ENCODE results near the gene FBXW12. TPM values are rescaled to one million over a fixed set of nuclear protein-coding genes. Genes with fewer than 3 reads are reported as not detected.

The FBXW12 gene
- total RNA-seq, 1 donor from 2014 or later = not detected

- no peak for ATAC-seq
Measured at GRCh38 chr3:48409291-48410201, 37.5 kb downstream of the FBXW12 start.

- no peak for ATAC-seq
Measured at GRCh38 chr3:48410205-48411040, 38.4 kb downstream of the FBXW12 start.

- no peak for ATAC-seq
Measured at GRCh38 chr3:48411041-48411588, 39.1 kb downstream of the FBXW12 start.

- ATAC-seq = no peak
Measured at GRCh38 chr3:48411606-48412374, 39.8 kb downstream of the FBXW12 start.

GRCh38 chr3:48412375-48413001 lies 40.5 kb downstream of the FBXW12 start:
- ATAC-seq = no peak

- peak; percentile 81 for ATAC-seq
Measured at GRCh38 chr3:48413086-48413485, 41.1 kb downstream of the FBXW12 start.

DNA sequence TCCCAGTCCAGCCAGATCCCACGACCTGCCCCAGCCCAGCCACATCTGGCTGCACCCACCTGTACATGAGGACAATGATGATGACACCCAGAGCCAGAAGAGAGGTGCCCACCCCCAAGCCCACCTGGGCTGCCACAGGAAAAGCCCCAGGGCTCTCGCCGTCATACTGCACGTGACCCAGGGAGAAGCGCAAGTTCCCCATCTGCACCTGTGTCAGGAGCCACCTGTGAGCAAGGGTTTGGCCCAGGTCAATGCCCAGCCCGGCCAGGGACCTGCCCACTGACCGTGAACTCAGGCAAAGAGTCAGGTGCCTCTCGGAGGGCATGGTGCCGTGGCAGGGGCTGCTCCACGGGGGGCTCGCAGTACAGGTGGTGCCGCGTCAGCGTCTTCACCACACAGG lies 41.6 kb downstream of the FBXW12 start:
- ATAC-seq = no peak

GRCh38 chr3:48414376-48415250 lies 42.6 kb downstream of the FBXW12 start:
- ATAC-seq = no peak

DNA sequence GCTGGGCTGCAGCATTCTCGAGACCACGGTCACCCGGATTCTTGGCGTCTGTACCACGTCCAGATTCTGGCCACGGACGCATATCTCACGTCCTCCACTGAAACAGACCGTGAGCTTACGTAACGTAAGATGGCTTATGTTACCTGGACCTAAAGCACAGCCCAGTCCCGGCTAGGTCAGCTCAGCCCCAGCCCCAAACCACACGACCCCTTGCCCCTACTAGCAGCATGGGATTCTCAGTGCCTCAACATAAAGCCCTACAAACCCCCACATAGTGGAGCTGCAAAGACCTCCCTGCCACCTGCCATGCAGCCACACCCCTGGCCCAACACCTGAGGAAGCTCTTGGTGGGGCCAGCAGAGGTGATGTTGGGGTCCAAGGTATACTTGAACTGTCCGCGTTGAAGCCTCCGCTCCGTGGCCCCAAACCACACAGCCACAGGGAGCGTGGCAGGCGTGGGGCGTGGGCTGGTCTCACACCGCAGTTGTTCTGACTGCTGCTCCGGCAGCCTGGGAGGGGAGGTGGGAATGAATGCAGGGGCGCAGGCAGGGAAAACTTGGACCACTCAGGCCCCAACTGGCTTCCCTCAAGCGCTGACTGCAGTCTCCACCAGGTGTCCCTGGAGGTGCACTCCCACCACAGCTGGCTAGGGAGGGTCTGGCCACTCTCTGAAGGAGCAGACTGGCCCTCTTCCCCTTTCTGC lies 43.4 kb downstream of the FBXW12 start:
- no peak for ATAC-seq

DNA sequence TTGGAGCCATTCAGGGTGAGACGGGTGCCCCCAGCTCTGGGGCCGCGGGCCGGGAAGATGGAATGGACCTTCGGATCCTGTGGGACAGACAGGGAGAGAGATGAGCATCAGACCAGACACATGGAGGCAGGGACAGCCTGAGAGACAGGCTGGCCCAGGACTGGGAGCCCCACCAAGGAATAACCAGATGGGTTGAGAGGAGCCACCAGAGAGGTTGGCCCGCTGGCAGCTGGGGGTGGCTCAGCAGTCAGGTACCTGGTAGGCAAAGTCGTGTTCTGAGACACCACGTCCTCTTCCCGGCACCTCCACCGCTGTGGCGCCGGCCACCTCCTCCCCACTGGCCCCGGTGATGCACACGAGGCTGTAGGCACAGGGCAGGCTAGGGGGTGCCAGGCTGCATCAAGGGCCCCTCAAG lies 44.1 kb downstream of the FBXW12 start:
- ATAC-seq = no peak

DNA sequence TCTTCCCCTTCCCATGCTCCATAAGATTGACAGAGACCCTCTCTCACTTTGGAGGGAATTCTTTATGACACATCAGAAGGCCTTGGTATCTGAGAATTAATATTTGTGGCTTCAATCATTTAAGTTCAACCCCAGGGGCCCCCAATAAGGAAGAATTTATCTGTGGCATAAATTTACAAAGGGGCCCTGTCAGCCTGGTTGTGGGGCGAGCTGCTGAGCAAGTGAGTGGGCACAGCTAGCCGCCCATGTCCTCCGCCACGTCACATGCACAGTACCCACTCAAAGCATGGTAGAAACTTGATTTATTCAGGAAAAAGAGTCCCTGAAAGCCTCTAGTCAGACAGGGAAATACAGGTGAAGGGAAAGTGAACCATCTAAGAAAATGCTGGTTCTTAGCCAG lies 44.5 kb downstream of the FBXW12 start:
- ATAC-seq = no peak

DNA sequence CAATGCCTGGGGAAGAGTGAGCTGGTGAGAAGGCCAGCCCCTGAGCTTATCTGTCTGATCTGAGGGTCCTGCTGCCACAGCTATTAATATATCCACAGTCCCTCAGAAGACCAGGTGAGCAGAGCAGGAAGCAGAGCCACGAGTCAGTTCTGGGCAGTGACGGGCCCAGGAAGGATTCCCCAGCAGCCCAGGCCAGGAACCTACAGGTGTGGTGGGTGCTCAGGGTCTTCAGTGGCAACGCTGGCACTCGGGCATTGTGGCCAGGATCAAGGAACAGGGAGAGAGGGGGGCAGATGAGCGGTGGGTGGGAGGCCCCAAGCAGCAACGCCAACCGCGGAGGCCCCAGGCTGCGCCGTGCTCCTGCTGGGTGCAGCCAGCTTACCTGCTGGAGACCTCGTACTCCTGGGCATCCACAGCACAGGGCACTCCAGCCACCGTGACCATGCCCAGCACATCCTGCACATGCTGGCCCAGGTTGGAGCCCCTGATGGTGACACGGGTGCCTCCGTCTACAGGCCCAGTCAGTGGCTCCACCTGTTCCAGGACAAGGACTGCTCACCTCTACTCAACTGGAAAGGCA lies 45.6 kb downstream of the FBXW12 start:
- no peak for ATAC-seq

GRCh38 chr3:48418140-48418539 lies 46.1 kb downstream of the FBXW12 start:
- no peak for ATAC-seq

- ATAC-seq = no peak
Measured at GRCh38 chr3:48418651-48419050, 46.6 kb downstream of the FBXW12 start.

- ATAC-seq = no peak
Measured at GRCh38 chr3:48419149-48419548, 47.1 kb downstream of the FBXW12 start.

DNA sequence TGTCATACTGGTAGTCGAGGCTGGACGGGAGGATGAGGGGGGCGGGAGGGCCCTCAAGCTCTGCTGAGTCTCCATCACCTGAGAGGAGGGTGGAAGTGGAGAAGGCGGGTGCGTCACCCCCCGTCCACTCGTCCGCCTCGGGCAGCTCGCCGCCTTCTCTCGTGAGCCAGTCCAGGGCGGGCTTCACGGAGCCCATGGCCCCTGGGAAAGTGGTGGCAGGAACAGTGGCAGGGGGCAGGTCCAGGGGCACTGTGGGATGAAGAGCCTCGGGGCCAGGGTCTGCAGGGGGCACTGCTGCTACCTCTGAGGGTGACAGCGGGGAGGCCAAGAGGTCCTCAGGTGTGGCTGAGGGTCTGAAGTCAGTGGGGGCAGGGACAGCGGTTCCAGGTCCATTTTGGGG lies 47.6 kb downstream of the FBXW12 start:
- ATAC-seq = no peak

DNA sequence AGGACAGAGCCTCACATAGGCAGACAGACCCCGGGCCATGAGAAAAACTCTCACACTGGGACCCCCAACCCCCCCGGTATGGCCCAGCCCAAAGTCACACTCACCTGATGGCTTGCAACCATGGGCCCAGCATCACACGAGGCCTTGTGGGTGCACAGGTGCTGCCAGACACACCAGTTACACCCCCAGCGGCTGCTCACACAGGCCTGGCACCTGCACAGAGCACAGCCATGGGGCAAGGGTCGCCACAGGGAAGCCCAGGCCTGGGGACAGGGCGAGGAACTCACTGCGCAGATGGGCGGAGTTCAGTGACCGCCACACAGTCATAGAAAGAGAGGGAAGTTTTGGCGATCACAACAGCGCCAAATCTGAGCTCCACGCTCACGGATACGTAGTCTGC lies 48.5 kb downstream of the FBXW12 start:
- no peak for ATAC-seq

- peak; percentile 30 for ATAC-seq
Measured at GRCh38 chr3:48422272-48422671, 50.3 kb downstream of the FBXW12 start.

DNA sequence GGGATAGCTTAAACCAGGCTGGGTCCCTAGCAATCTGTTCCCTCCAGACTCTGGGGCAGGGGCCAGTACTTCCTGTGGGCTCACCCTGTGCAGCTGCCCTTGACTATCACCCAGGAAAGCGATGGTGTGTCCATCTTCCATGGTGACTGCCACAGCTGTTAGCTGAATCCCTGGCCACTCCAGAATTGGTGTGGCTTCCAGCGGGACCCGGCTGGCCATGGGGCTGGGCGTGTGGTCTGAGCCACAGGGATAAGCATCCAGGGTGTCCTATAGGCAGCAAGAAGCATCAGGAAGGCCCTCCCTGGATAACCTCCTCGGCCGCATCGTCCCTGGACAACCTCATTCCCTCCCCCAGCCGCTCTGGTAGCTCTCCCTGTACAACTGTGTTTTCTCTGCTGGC lies 50.7 kb downstream of the FBXW12 start:
- no peak for ATAC-seq

Data from esophagus mucosa (tissue), 1 donor.